ENCODE measurements around the gene SORCS2. TPM values are rescaled to one million over a fixed set of nuclear protein-coding genes. Genes with fewer than 3 reads are reported as not detected.

SORCS2 gene
- polyA plus RNA-seq, 1 donor (not counting 4 experiments of a cell fraction or from before 2014, with no cell fraction given): 0.09 TPM

DNA sequence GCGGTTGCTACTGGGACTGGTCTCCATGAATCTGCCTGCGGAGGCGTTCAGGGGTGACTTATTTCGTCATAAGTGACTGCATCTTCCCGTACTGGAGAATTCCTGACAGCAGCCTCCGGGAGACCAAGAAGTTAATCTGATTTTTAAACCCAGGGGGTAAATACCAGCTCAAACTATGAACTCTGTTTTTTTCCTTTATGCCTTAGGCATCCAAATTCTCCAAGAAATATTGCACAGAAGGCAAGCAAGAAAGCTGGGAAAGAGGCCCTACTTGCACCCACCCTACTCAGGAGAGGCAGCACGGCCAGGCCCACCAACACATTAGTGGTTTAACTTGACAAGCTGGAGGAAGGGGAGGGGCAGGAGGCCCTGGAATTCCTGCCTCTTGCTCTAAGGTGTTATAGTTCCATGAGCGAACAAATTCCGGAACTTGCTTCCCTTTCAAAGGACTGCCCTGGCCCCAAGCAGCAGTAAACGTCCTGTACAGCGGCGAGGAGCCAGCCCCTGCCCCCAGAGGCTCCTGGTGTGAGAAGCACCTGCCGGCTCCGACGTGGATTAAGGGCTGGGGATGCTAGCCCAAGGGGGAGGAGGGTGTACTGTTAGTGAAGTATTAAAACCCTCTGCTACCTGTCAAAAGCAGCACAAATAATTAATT lies 570.2 kb downstream of the SORCS2 start:
- H3K27me3 ChIP-seq (ENCODE audit: control insufficient read depth, extremely low read depth, insufficient read depth, low read length): no peaks in the 10 kb centered on the region
- H3K36me3 ChIP-seq (ENCODE audit: control insufficient read depth in 2 of 2, extremely low read depth in 1 of 2, insufficient read depth in 2 of 2, low read length in 2 of 2): peaks cover 28 to 33% of the 10 kb centered on the region in 2 experiments
- H3K9me3 ChIP-seq (ENCODE audit: control insufficient read depth, low read depth, low read length): no peaks in the 10 kb centered on the region
- H3K4me2 ChIP-seq (ENCODE audit: control insufficient read depth, extremely low read depth, insufficient read depth, low read depth, low read length): no peak overlapping the region
- DNase-seq (ENCODE audit: low read depth, low spot score) (no peak), FAIRE-seq (no peak)
- H2AFZ ChIP-seq (ENCODE audit: control insufficient read depth, low read length): no peak overlapping the region
- H4K20me1 ChIP-seq (ENCODE audit: control insufficient read depth, extremely low read depth, insufficient read depth, low read length): peaks cover 2% of the 10 kb centered on the region
- H3K79me2 ChIP-seq (ENCODE audit: control insufficient read depth, insufficient read depth, low read length): no peaks in the 10 kb centered on the region
- dilution Hi-C loops (cut with MboI; ENCODE audit: extremely low pct_ligation_motif_present, low sequenced_read_pairs): no loop called here
- no peak overlapping the region for H3K4me3 ChIP-seq (ENCODE audit: control insufficient read depth in 2 of 3, extremely low read depth in 1 of 3, insufficient read depth in 2 of 3, low read depth in 1 of 3, low read length in 3 of 3)
- TF ChIP-seq, protein P1, sequence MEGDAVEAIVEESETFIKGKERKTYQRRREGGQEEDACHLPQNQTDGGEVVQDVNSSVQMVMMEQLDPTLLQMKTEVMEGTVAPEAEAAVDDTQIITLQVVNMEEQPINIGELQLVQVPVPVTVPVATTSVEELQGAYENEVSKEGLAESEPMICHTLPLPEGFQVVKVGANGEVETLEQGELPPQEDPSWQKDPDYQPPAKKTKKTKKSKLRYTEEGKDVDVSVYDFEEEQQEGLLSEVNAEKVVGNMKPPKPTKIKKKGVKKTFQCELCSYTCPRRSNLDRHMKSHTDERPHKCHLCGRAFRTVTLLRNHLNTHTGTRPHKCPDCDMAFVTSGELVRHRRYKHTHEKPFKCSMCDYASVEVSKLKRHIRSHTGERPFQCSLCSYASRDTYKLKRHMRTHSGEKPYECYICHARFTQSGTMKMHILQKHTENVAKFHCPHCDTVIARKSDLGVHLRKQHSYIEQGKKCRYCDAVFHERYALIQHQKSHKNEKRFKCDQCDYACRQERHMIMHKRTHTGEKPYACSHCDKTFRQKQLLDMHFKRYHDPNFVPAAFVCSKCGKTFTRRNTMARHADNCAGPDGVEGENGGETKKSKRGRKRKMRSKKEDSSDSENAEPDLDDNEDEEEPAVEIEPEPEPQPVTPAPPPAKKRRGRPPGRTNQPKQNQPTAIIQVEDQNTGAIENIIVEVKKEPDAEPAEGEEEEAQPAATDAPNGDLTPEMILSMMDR (optimal IDR thresholded peaks at IDR 0.05 in 1 of 3, IDR thresholded peaks at IDR 0.05 in 1 of 3, conservative IDR thresholded peaks at IDR 0.05 in 1 of 3; ENCODE audit: extremely low read depth in 1 of 3, insufficient read depth in 2 of 3, low read length in 3 of 3): no peak
- TF ChIP-seq EZH2 (IDR thresholded peaks at IDR 0.05; ENCODE audit: low read length): no peak
- H3K9ac ChIP-seq (ENCODE audit: control insufficient read depth, extremely low read depth, insufficient read depth, low read length): no peak overlapping the region
- H3K27ac ChIP-seq (ENCODE audit: control insufficient read depth, insufficient read depth, low read length): no peak overlapping the region
- H3K4me1 ChIP-seq (ENCODE audit: control insufficient read depth, extremely low read depth, insufficient read depth, low read length): no peaks in the 10 kb centered on the region
- no peaks in the 10 kb centered on the region for H3K9me1 ChIP-seq (ENCODE audit: control insufficient read depth, extremely low read depth, insufficient read depth, low read length)

DNA sequence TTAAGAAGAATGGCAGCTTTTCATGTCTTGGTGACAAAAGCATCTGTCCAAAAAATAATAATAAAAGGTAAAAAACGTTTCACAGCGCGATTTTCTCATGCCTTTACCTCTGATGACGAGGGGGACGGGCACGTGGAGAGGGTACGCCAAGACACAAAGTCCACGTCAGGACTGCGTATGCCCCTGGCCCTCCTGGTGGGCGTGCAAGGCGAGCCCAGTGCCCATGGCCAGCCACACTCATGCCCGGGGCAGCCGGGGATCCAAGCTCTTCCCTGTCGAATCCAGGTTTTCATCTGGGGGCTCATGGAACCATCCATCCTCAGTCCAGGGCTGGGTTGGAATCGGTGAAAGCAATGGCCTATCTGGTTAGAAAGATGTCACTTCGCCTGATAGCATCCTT lies 570.8 kb downstream of the SORCS2 start:
- Histone ChIP-seq H3K27ac (ENCODE audit: control insufficient read depth, insufficient read depth, low read length) (no peak overlapping the region), H3K27me3 (ENCODE audit: control insufficient read depth, extremely low read depth, insufficient read depth, low read length) (no peaks in the 10 kb centered on the region), H3K9me1 (ENCODE audit: control insufficient read depth, extremely low read depth, insufficient read depth, low read length) (no peaks in the 10 kb centered on the region), H3K36me3 (ENCODE audit: control insufficient read depth in 2 of 2, extremely low read depth in 1 of 2, insufficient read depth in 2 of 2, low read length in 2 of 2) (peaks cover 34% of the 10 kb centered on the region in 2 experiments), H3K4me3 (ENCODE audit: control insufficient read depth in 2 of 3, extremely low read depth in 1 of 3, insufficient read depth in 2 of 3, low read depth in 1 of 3, low read length in 3 of 3) (no peak overlapping the region), H3K9me3 (ENCODE audit: control insufficient read depth, low read depth, low read length) (no peaks in the 10 kb centered on the region), H3K4me1 (ENCODE audit: control insufficient read depth, extremely low read depth, insufficient read depth, low read length) (no peaks in the 10 kb centered on the region), H3K4me2 (ENCODE audit: control insufficient read depth, extremely low read depth, insufficient read depth, low read depth, low read length) (no peak overlapping the region), H4K20me1 (ENCODE audit: control insufficient read depth, extremely low read depth, insufficient read depth, low read length) (peaks cover 2% of the 10 kb centered on the region), H3K9ac (ENCODE audit: control insufficient read depth, extremely low read depth, insufficient read depth, low read length) (no peak overlapping the region), H3K79me2 (ENCODE audit: control insufficient read depth, insufficient read depth, low read length) (no peaks in the 10 kb centered on the region), H2AFZ (ENCODE audit: control insufficient read depth, low read length) (no peak overlapping the region)
- DNase-seq (ENCODE audit: low read depth, low spot score): no peak
- FAIRE-seq: no peak
- no peak for TF ChIP-seq EZH2 (IDR thresholded peaks at IDR 0.05; ENCODE audit: low read length)
- TF ChIP-seq, protein P1 (optimal IDR thresholded peaks at IDR 0.05 in 1 of 3, IDR thresholded peaks at IDR 0.05 in 1 of 3, conservative IDR thresholded peaks at IDR 0.05 in 1 of 3; ENCODE audit: extremely low read depth in 1 of 3, insufficient read depth in 2 of 3, low read length in 3 of 3): no peak
- dilution Hi-C loops (cut with MboI; ENCODE audit: extremely low pct_ligation_motif_present, low sequenced_read_pairs): no loop called here

All from keratinocyte (primary cell).